ENCODE measurements around the gene SF3B4.
"Not testable (repeated sequence)": the region's sequence is repeated elsewhere in the genome, so short reads cannot be mapped to it uniquely, and the experiment has no call there.

The SF3B4 gene

DNA sequence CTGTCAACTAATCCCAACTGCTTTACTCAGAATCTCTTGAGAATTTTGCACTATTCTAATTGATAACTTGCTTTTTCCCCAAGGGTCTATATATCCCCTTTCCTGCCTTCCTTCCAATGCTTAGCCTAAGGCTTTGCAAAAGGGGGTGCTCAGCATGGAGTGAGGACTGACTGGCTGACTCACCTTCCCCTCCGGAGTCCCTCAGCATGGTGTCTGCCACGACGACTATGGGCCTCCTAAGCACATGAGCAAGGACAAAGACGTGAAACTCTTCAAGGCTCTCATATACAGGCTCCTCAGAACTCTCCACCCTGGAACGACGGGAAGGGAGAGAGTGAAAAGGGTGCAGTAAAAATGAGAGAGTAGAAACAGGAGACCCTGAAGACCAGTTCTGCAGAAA, 22.3 kb upstream of the SF3B4 start:
- Histone ChIP-seq H3K4me3 (ENCODE audit: low read length in 2 of 2) (no peak overlapping the region), H3K27me3 (ENCODE audit: control insufficient read depth in 1 of 2, insufficient read depth in 2 of 2, low read length in 2 of 2) (no peaks in the 10 kb centered on the region), H3K27ac (ENCODE audit: low read length) (no peak overlapping the region), H3K9ac (ENCODE audit: low read length in 2 of 2) (no peak overlapping the region), H3K4me1 (ENCODE audit: control insufficient read depth, insufficient read depth, low read length) (no peaks in the 10 kb centered on the region), H3K9me3 (ENCODE audit: control insufficient read depth in 2 of 2, low read length in 2 of 2) (no peaks in the 10 kb centered on the region), H3K36me3 (ENCODE audit: control insufficient read depth in 2 of 2, insufficient read depth in 2 of 2, low read length in 2 of 2) (peaks cover 18 to 28% of the 10 kb centered on the region in 2 donors)

DNA sequence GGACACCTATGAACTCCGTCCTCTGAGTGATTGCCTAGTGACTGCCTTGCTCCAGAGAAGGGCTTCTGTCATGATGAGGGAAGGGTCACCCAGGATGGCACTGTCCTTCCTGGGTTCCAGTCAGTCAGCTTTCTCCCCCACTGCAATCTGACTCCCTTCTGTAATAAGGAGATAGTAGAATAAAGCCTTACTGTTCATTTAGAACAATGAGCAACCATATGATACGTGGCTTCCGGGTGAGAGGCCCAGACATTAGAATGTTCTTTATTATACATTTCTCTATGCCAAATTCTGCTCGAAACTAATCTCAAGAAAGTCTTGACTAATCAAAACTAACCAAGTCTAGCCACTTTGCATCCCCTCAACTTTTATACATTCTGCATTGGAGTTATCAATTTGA, 17.6 kb upstream of the SF3B4 start:
- H3K9ac ChIP-seq (ENCODE audit: low read length in 2 of 2), result no peak overlapping the region
- no peaks in the 10 kb centered on the region for H3K9me3 ChIP-seq (ENCODE audit: control insufficient read depth in 2 of 2, low read length in 2 of 2)
- H3K27ac ChIP-seq (ENCODE audit: low read length), result no peak overlapping the region
- peaks cover 5% of the 10 kb centered on the region for H3K4me1 ChIP-seq (ENCODE audit: control insufficient read depth, insufficient read depth, low read length)
- H3K27me3 ChIP-seq (ENCODE audit: control insufficient read depth in 1 of 2, insufficient read depth in 2 of 2, low read length in 2 of 2), result no peaks in the 10 kb centered on the region
- no peak overlapping the region for H3K4me3 ChIP-seq (ENCODE audit: low read length in 2 of 2)
- peaks cover 24 to 40% of the 10 kb centered on the region in 2 donors for H3K36me3 ChIP-seq (ENCODE audit: control insufficient read depth in 2 of 2, insufficient read depth in 2 of 2, low read length in 2 of 2)

DNA sequence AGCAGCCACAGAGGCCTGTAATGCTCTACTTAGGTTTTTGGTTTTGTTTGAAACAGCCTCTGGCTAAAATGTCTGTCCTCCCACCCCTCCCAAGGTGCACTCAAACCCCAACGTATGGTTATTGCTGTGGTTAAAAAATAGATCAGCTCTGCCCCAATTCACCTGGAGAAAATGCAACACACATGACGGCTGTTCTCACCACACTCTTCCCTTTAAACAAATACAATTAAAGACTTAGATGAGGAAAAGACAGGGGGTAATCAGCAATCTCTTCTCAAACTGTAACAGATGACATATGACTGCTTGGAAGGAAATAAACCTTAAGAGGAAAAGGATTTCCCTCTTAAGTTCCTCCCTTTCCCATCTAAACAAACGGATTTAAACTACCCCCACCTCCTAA, 15.3 kb upstream of the SF3B4 start:
- peaks cover 13 to 24% of the 10 kb centered on the region in 2 donors for H3K36me3 ChIP-seq (ENCODE audit: control insufficient read depth in 2 of 2, insufficient read depth in 2 of 2, low read length in 2 of 2)
- H3K27ac ChIP-seq (ENCODE audit: low read length), result no peak overlapping the region
- H3K27me3 ChIP-seq (ENCODE audit: control insufficient read depth in 1 of 2, insufficient read depth in 2 of 2, low read length in 2 of 2), result no peaks in the 10 kb centered on the region
- H3K9me3 ChIP-seq (ENCODE audit: control insufficient read depth in 2 of 2, low read length in 2 of 2), result no peaks in the 10 kb centered on the region
- H3K4me3 ChIP-seq (ENCODE audit: low read length in 2 of 2), result no peak overlapping the region
- H3K9ac ChIP-seq (ENCODE audit: low read length in 2 of 2), result no peak overlapping the region
- H3K4me1 ChIP-seq (ENCODE audit: control insufficient read depth, insufficient read depth, low read length), result peaks cover 23% of the 10 kb centered on the region

DNA sequence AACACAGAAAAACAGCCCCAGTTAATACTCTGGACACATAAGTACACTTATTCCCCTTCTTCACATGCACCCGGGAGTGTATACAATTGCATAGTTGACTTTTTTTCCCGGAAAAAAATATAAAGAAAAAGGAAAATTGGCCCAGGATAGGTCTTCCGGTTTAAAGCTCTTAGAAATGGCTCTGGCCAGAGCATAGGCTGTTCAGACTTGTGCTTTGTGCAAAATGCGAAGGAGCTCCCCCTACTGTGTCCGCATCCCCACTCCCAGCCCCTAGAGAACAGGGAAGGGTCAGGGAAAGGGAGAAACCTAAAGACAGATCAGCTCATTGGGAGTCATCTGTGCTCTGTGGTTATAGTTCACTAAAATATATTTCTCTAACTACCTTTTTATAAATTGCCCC, 14.6 kb upstream of the SF3B4 start:
- no peaks in the 10 kb centered on the region for H3K9me3 ChIP-seq (ENCODE audit: control insufficient read depth in 2 of 2, low read length in 2 of 2)
- no peak overlapping the region for H3K4me3 ChIP-seq (ENCODE audit: low read length in 2 of 2)
- H3K27ac ChIP-seq (ENCODE audit: low read length), result no peak overlapping the region
- no peaks in the 10 kb centered on the region for H3K27me3 ChIP-seq (ENCODE audit: control insufficient read depth in 1 of 2, insufficient read depth in 2 of 2, low read length in 2 of 2)
- peaks cover 11 to 21% of the 10 kb centered on the region in 2 donors for H3K36me3 ChIP-seq (ENCODE audit: control insufficient read depth in 2 of 2, insufficient read depth in 2 of 2, low read length in 2 of 2)
- peaks cover 30% of the 10 kb centered on the region for H3K4me1 ChIP-seq (ENCODE audit: control insufficient read depth, insufficient read depth, low read length)
- H3K9ac ChIP-seq (ENCODE audit: low read length in 2 of 2), result no peak overlapping the region

DNA sequence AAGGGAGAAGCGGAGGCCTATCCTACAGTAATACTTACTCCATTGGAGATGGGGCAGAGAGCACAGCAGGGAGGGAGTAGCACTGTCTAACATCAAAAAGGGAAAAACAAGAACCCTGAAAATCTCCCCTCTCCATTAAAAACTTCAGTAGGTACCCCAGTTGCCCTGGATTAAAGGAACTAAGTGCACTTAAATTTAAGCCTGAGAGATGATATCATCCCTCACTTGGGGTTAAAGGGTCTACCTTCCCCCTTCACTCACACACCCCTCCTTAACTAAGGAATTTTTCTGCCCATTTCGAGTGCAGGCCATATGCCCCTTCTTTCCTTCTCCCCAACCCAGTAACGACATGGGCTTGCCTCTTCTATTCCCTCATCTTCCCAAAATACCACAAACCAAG, 12.8 kb upstream of the SF3B4 start:
- no peak overlapping the region for H3K27ac ChIP-seq (ENCODE audit: low read length)
- H3K9ac ChIP-seq (ENCODE audit: low read length in 2 of 2), result no peak overlapping the region
- H3K9me3 ChIP-seq (ENCODE audit: control insufficient read depth in 2 of 2, low read length in 2 of 2), result no peaks in the 10 kb centered on the region
- no peak overlapping the region for H3K4me3 ChIP-seq (ENCODE audit: low read length in 2 of 2)
- peaks cover 10 to 17% of the 10 kb centered on the region in 2 donors for H3K36me3 ChIP-seq (ENCODE audit: control insufficient read depth in 2 of 2, insufficient read depth in 2 of 2, low read length in 2 of 2)
- peaks cover 40% of the 10 kb centered on the region for H3K4me1 ChIP-seq (ENCODE audit: control insufficient read depth, insufficient read depth, low read length)
- no peaks in the 10 kb centered on the region for H3K27me3 ChIP-seq (ENCODE audit: control insufficient read depth in 1 of 2, insufficient read depth in 2 of 2, low read length in 2 of 2)

DNA sequence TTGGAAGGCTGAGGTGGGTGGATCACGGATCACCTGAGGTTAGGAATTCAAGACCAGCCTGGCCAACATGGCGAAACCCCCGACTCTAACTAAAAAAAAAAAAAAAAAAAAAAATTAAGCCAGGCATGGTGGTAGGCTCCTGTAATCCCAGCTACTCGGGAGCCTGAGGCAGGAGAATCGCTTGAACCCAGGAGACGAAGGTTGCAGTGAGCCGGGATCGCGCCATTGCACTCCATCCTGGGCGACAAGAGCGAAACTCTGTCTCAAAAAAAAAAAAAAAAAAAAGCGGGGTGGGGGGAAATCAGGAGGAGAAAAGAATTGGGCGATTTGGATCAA, 11.0 kb upstream of the SF3B4 start:
- Histone ChIP-seq H3K27ac (ENCODE audit: low read length) (peak overlapping the region; percentile 80), H3K4me1 (ENCODE audit: control insufficient read depth, insufficient read depth, low read length) (peaks cover 51% of the 10 kb centered on the region), H3K4me3 (ENCODE audit: low read length in 2 of 2) (peak overlapping the region; percentile 37 to 72), H3K9ac (ENCODE audit: low read length in 2 of 2) (peak overlapping the region in 1 of 2 donors; percentile 47)
- H3K36me3 ChIP-seq (ENCODE audit: control insufficient read depth in 2 of 2, insufficient read depth in 2 of 2, low read length in 2 of 2); H3K9me3 ChIP-seq (ENCODE audit: control insufficient read depth in 2 of 2, low read length in 2 of 2); H3K27me3 ChIP-seq (ENCODE audit: control insufficient read depth in 1 of 2, insufficient read depth in 2 of 2, low read length in 2 of 2): not testable (repeated sequence)

DNA sequence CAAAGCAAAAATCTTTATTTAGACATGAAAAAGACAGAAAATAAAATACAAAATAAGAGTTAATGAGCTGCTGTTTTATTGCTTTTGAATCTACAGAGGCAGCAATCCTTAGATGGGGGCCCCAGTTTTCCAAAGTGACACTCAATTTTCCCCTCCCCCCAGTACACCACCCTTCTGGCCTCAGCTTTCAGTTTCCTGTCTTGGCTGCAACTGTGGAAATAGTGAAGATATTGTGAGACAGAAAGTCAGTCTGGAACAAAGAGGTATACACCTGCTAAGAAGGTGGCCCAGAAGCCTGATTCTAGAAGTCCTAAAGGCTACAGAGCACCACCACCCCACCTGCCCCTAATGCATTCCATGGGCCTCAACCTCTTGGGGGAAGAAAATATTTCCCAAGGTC, 10.2 kb upstream of the SF3B4 start:
- Histone ChIP-seq H3K9ac (ENCODE audit: low read length in 2 of 2) (no peak overlapping the region), H3K4me1 (ENCODE audit: control insufficient read depth, insufficient read depth, low read length) (peaks cover 51% of the 10 kb centered on the region), H3K27ac (ENCODE audit: low read length) (peak overlapping the region; percentile 80), H3K36me3 (ENCODE audit: control insufficient read depth in 2 of 2, insufficient read depth in 2 of 2, low read length in 2 of 2) (peaks cover 0 to 10% of the 10 kb centered on the region in 2 donors), H3K9me3 (ENCODE audit: control insufficient read depth in 2 of 2, low read length in 2 of 2) (no peaks in the 10 kb centered on the region), H3K4me3 (ENCODE audit: low read length in 2 of 2) (peak overlapping the region in 1 of 2 donors; percentile 92), H3K27me3 (ENCODE audit: control insufficient read depth in 1 of 2, insufficient read depth in 2 of 2, low read length in 2 of 2) (no peaks in the 10 kb centered on the region)

DNA sequence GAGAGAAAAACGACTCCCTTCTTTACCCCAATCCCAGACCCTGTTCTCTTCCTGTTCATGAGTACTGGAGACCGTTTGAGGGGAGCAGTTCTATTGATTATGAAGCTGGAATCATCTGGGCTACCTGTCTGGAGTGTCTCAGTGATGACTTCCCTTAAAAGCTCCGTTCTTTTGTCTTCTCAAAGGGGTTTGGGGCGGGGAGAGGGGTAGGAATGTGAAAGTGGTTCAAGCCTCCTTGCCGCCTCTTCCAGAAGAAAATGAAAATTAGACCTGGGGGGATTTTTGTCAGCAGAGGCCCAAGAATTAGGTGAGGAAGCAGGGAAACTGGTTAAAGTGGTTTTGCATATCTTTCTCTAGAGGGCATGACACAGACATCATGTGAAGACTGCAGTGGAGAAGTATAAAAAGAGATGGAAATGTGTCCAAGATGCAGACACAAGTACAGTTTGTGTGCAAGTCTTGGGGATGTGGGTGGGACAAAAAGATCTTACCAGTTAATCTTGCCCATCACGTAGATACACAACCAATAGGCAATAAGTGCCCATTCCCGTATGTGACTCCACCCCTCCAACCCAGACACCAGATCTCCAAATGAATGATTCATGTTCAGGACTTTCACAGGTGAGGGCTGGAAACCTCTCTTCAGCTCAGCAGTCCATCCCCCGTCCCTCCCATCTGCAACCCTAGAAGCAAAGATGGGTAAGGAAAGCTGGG, 9.5 kb upstream of the SF3B4 start:
- peak overlapping the region; percentile 75 for H3K27ac ChIP-seq (ENCODE audit: low read length)
- peaks cover 49% of the 10 kb centered on the region for H3K4me1 ChIP-seq (ENCODE audit: control insufficient read depth, insufficient read depth, low read length)
- peak overlapping the region; percentile 81 to 85 for H3K9ac ChIP-seq (ENCODE audit: low read length in 2 of 2)

DNA sequence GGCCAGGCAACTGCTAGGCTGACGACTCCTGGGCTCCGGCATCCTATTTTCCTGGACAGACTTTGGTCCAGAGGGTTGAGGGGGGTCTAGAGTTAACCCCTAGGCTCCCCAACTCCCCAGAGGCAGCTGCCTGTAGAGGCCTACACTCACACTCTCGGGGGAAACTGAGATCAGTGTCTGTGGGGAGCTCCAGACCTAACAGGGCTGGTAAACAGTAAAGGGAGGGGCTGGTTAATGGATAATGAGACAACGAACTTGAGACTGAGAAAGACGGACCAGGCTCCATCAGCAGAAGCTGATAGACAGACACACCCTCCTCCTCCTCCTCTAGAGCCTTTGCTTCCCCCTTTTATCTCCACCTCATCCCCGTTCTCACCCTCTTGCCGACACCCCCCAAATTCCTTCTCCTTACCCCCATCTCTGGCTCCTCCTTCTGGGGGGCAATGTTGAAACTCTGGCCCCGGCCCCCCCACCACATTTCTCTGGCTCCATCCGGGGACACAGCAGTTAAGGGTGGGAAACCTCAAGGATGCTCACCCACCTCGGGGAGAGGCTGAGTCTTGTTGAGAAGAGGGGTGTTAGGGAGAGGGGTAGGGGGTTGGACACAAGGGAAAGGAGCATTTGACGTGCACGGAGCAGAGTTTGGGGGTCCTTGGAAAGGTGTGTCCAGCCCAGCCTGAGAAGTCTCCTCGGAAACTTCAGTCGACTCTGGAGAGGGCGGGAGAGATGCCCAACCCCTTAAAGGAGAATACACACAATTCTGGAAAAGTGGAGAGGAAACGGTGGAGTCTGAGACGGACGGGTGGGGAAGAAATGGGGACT, 8.8 kb upstream of the SF3B4 start, which contains the start of gene MTMR11:
MTMR11 (minus strand) TSS at position 710 of the 822 bp plus-strand sequence; CDS start at position 478, 232 bp downstream.
- Histone ChIP-seq H3K9me3 (ENCODE audit: control insufficient read depth in 2 of 2, low read length in 2 of 2) (no peaks in the 10 kb centered on the region), H3K36me3 (ENCODE audit: control insufficient read depth in 2 of 2, insufficient read depth in 2 of 2, low read length in 2 of 2) (peaks cover 7 to 15% of the 10 kb centered on the region in 2 donors), H3K4me1 (ENCODE audit: control insufficient read depth, insufficient read depth, low read length) (peaks cover 46% of the 10 kb centered on the region), H3K27ac (ENCODE audit: low read length) (peak within 1 kb of the TSS; percentile 80), H3K27me3 (ENCODE audit: control insufficient read depth in 1 of 2, insufficient read depth in 2 of 2, low read length in 2 of 2) (no peaks in the 10 kb centered on the region), H3K4me3 (ENCODE audit: low read length in 2 of 2) (peak within 1 kb of the TSS; percentile 72 to 92), H3K9ac (ENCODE audit: low read length in 2 of 2) (peak within 1 kb of the TSS; percentile 81 to 85)

More for the DNA sequence above, 9.5 kb upstream of the SF3B4 start:
- H3K9me3 ChIP-seq (ENCODE audit: control insufficient read depth in 2 of 2, low read length in 2 of 2), result no peaks in the 10 kb centered on the region
- no peaks in the 10 kb centered on the region for H3K27me3 ChIP-seq (ENCODE audit: control insufficient read depth in 1 of 2, insufficient read depth in 2 of 2, low read length in 2 of 2)
- H3K36me3 ChIP-seq (ENCODE audit: control insufficient read depth in 2 of 2, insufficient read depth in 2 of 2, low read length in 2 of 2), result peaks cover under 1 to 10% of the 10 kb centered on the region in 2 donors
- H3K4me3 ChIP-seq (ENCODE audit: low read length in 2 of 2), result peak overlapping the region; percentile 72 to 92

DNA sequence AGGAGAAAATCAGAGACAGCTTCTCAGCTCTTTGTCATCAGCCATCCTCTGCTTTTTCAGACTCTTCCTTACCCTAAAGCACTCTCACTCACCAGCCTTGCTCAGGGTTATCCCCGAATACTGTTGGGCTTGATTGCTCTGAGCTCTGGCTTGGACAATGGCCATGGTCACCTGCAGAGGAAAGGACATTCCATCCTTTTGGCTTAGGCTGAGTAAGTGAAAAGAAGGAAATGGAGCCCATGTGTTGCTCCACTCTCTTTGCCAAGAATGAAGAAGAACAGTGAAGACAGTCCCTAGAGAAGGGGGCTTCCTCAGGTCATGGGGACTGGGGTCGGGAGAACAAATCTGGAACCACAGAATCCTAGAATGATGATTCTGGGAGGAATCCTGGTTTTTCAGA, 6.8 kb upstream of the SF3B4 start:
- Histone ChIP-seq H3K27ac (ENCODE audit: low read length) (no peak overlapping the region), H3K4me1 (ENCODE audit: control insufficient read depth, insufficient read depth, low read length) (peaks cover 42% of the 10 kb centered on the region), H3K36me3 (ENCODE audit: control insufficient read depth in 2 of 2, insufficient read depth in 2 of 2, low read length in 2 of 2) (peaks cover 19 to 30% of the 10 kb centered on the region in 2 donors), H3K4me3 (ENCODE audit: low read length in 2 of 2) (no peak overlapping the region), H3K27me3 (ENCODE audit: control insufficient read depth in 1 of 2, insufficient read depth in 2 of 2, low read length in 2 of 2) (no peaks in the 10 kb centered on the region), H3K9me3 (ENCODE audit: control insufficient read depth in 2 of 2, low read length in 2 of 2) (no peaks in the 10 kb centered on the region), H3K9ac (ENCODE audit: low read length in 2 of 2) (peak overlapping the region in 1 of 2 donors; percentile 13)
